K562 treated with DMSO at 1 percent for 12 hours (cell line): ENCODE results near the gene UFSP2. TPM values are rescaled to one million over a fixed set of nuclear protein-coding genes. Genes with fewer than 3 reads are reported as not detected.

ENCODE experiments used
- total RNA-seq: library from RNA; unstranded; fragments of 300-600 nt; gene quantifications from 2 replicates; pipeline ENCODE4 v1.2.3, GENCODE V29; 2022; ENCODE audit not compliant: insufficient read depth

Gene UFSP2, protein sequence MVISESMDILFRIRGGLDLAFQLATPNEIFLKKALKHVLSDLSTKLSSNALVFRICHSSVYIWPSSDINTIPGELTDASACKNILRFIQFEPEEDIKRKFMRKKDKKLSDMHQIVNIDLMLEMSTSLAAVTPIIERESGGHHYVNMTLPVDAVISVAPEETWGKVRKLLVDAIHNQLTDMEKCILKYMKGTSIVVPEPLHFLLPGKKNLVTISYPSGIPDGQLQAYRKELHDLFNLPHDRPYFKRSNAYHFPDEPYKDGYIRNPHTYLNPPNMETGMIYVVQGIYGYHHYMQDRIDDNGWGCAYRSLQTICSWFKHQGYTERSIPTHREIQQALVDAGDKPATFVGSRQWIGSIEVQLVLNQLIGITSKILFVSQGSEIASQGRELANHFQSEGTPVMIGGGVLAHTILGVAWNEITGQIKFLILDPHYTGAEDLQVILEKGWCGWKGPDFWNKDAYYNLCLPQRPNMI
- total RNA-seq, result 9.5 and 11.4 TPM in 2 replicates

GRCh38 chr4:185425647-185426352, at the start of gene UFSP2:
Gene UFSP2 (minus strand): TSS chr4:185425964. CDS start chr4:185425868, 96 bp downstream.

DNA sequence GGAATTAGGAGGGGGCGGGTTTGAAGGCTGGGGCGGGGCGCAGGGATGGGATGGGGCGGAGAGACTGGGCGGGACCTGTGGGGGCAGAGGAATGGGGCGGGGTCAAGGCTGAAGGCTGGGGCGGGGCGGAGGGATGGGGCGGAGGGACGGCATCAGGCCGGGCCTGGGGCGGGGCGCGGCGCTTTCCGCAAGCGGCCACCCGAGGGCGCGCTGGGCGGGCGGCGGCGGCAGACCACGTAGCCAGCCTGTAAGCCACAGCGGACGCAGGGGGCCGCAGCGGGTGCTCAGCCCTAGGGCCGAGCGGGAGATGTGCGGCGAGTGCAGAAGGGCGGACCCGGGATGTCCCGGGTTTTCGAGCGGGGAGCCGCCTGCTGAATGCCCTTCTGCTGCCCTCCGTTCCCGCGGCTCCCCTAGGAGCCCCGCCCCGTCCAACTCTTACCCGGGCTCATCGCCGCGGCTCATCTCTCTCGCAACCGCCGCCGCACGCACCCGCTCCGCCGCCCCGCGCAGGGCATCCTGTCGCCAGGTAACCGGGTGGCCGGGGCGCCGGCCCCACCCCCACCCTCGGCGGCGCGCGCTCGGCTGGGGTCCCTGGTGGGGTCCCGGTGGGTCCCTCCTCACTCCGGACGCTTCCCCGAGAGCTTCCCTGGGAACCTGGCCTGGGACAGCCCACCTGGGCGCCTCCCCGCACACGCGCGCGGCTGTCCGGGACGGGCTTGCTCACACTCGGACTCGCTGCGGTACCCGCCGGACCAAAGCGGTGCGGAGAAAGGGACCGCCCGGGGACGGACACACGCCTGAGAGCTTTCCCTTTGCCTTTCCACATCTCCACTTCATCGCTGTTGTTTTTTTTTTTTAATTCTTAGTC, 45.7 kb upstream of the UFSP2 start, which contains the start of gene CCDC110:
Gene CCDC110, minus strand, starts transcription at position 499 of the 868 bp plus-strand sequence. Its CDS starts 50 bp downstream, at position 449.

GRCh38 chr4:185396724-185397385, 28.9 kb downstream of the UFSP2 start, which contains the start of gene ANKRD37:
Gene ANKRD37 (plus strand): TSS chr4:185396841. CDS start chr4:185396924, 83 bp downstream.

DNA sequence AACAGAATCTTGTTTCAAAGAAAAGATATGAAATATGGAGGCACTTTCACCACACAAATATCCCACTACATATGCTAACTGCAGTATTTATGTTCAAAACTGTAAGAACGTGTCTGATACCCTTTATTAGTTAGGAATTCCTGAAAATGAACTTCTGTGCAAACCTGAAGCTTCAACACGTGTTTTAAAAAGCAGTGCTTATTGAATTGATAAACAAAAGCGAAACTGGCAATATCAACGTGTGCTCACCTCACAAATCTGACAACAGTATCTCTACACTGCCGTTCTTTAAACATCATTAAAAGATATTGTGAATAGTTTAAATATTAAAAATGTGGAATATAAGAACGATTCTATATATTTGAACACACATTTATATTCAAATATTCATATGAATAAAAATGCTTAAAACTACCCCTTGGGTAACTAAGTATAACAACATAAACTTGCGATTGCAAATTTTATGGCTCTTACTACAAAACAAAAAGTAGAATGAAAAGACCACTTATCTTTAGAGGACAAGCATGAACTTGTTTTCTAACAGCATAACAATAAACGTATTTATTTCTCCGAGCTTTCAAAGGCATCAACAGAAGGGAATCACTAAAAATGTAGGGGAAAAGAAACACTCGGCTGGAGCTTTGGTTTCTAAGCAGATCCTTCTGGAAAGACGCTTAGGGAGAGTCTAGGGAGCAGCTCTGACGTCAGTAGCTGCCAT, 30.4 kb downstream of the UFSP2 start, which contains the start of gene LRP2BP:
Gene LRP2BP, minus strand, starts transcription at position 687 of the 718 bp plus-strand sequence. CDS start 17,738 bp downstream, outside the sequence.

Other genes starting within 250 kb of the UFSP2 start
- gene CFAP97, start 222.0 kb downstream of the UFSP2 start, total RNA-seq, result 4.5 and 16.7 TPM in 2 replicates
- gene SNX25, start 216.4 kb downstream of the UFSP2 start, total RNA-seq, result 5.3 and 15.5 TPM in 2 replicates
- 0.35 and 0.67 TPM in 2 replicates for gene LRP2BP, start 30.0 kb downstream of the UFSP2 start, total RNA-seq
- gene ANKRD37, start 29.1 kb downstream of the UFSP2 start, total RNA-seq, result 6.8 and 12.1 TPM in 2 replicates
- gene CCDC110, start 45.8 kb upstream of the UFSP2 start, total RNA-seq, result not detected in 2 replicates
- 0.59 TPM in 1 of 2 replicates, not detected in the other for gene PDLIM3, start 109.5 kb upstream of the UFSP2 start, total RNA-seq